Pancreas (tissue), 10 donors: Measurements from ENCODE around the gene SNUPN. TPM values are rescaled to one million over a fixed set of nuclear protein-coding genes. Genes with fewer than 3 reads are reported as not detected.
A peak's percentile ranks its signal among the peaks of the same experiment; 100 is the strongest.

ENCODE experiments used
- ATAC-seq, 4 donors: fragments of 200-7000 bp; cut with Tn5 transposase; one replicate each; pipeline versions ENCODE4 v1.8.0 to v1.9.1; 2020; ENCODE audit warnings: mild to moderate bottlenecking in 4 of 4, moderate library complexity in 4 of 4
- DNase-seq, 6 donors: peaks; one replicate each; pipeline ENCODE4 v3.0.0-alpha.2; 2020
- FAIRE-seq: peaks from 2 replicates; lab custom pipeline; 2012; peaks lifted over from hg19 to GRCh38; lab: Jason Lieb, UNC
- H3K27ac ChIP-seq, 4 donors: fragments of 200-600 bp; sonication (generic); 1 replicate in 3 of 4; 2 replicates in 1 of 4; pipeline versions ENCODE4 v1.5.0 to v1.8.0; 2020
- H3K27me3 ChIP-seq, 4 donors: fragments of 200-600 bp; one replicate each; pipeline ENCODE4 v1.8.0; 2021
- H3K36me3 ChIP-seq, 3 donors: fragments of 200-600 bp; sonication (generic) in 1 of 3; one replicate each; pipeline versions ENCODE4 v1.5.0 to v1.8.0; 2020 to 2021
- H3K4me1 ChIP-seq, 3 donors: fragments of 200-600 bp; one replicate each; pipeline ENCODE4 v1.8.0; 2021
- H3K4me3 ChIP-seq, 4 donors: fragments of 200-600 bp; sonication (generic) in 2 of 4; one replicate each; pipeline versions ENCODE4 v1.5.0 to v1.8.0; 2020 to 2021
- H3K9me3 ChIP-seq, 4 donors: fragments of 200-600 bp; one replicate each; pipeline ENCODE4 v1.8.0; 2021
- CTCF ChIP-seq, 4 donors: fragments of 200-600 bp; sonication (generic) in 3 of 4; IDR thresholded peaks; one replicate each; pipeline versions ENCODE4 v1.5.0 to v1.8.0; 2021; ENCODE audit warnings: antibody characterized with exemption in 4 of 4
- WGBS, 2 donors: extraction: QIAGEN DNeasy Blood & Tissue Kit; methylation state at CpG; one replicate each; pipeline ENCODE4 v1.1.7; 2013; 5-methylcytosine and 5-hydroxymethylcytosine counted together
- intact Hi-C, 3 donors: fragments of 100-400 bp; cut with DNase I; formaldehyde crosslinking; loops; one replicate each; pipeline versions ENCODE4 v1.11.1 to v1.14.2; 2022
- polyA plus RNA-seq, 2 donors: library from polyadenylated mRNA; stranded (reverse); fragments of 200-250 nt; gene quantifications; one replicate each; pipeline ENCODE4 v1.2.3, GENCODE V29; 2013
- total RNA-seq, 6 donors: library from RNA; stranded (reverse); fragmentation: NEBNext Ultra II Directional in 4 of 6; extraction: Animal tissue kit (Norgen Biotek cat#: 25700) in 4 of 6; gene quantifications; one replicate each; pipeline versions ENCODE4 v1.2.1 to v1.2.4, GENCODE V29; 2021 to 2023
- donor health status: healthy with polysubstance abuse.
- donor health status: DM: no; HTN: no; CAD: no; lungs with moderate emphysema.
- donor health status: DM: no; HTN: no; CAD: no.
- donor health status: control.
- donor health status: control.
- donor health status: Bipolar disorder and iron deficiency.
- donor health status: DM: yes; HTN: yes; CAD: no.
- donor health status: DM: no; HTN: no; CAD: no.
- donor health status: DM: no; HTN: no; CAD: no.
- donor health status: DM: yes; HTN: yes; CAD: no.

Gene SNUPN
- total and polyA plus RNA-seq, 8 donors = 5.1 to 13.1 (median 7.9) TPM

- peak in 1 of 4 donors; percentile 18 for TF ChIP-seq CTCF (IDR thresholded peaks at IDR 0.05)
- Histone ChIP-seq H3K9me3 (no peaks in the 10 kb centered on the region), H3K27me3 (no peaks in the 10 kb centered on the region), H3K4me3 (peak within 1 kb of the TSS; percentile 60 to 87 (median 81)), H3K27ac (peak within 1 kb of the TSS; percentile 93 to 99 (median 96)), H3K36me3 (no peaks in the 10 kb centered on the region), H3K4me1 (peaks cover 7 to 42% (median 13%) of the 10 kb centered on the region in 3 donors)
- FAIRE-seq (no peak), DNase-seq (peak; percentile 84 to 92 (median 87)), ATAC-seq (peak; percentile 82 to 88 (median 86))
- intact Hi-C loops = no loop called here
- WGBS, 2 donors = 0% methylated on average over 52 to 76 of the region's 76 CpGs
These were observed 22.0 kb upstream of the SNUPN start, which contains the start of gene SNX33 for GRCh38 chr15:75647370-75648155. Gene SNX33, plus strand, starts transcription at chr15:75647912. Its CDS starts 1,191 bp downstream, at chr15:75649103.

- H3K36me3 ChIP-seq = no peaks in the 10 kb centered on the region
- peak overlapping the region; percentile 60 to 87 (median 81) for H3K4me3 ChIP-seq
- intact Hi-C loops = no loop called here
- peak; percentile 15 to 32 (median 26) for ATAC-seq
- no peaks in the 10 kb centered on the region for H3K27me3 ChIP-seq
- peak overlapping the region; percentile 93 to 99 (median 96) for H3K27ac ChIP-seq
- no peak for FAIRE-seq
- WGBS, 2 donors = 0 to 1% methylated on average over 22 to 26 of the region's 26 CpGs
- H3K9me3 ChIP-seq = no peaks in the 10 kb centered on the region
- peak in 5 of 6 donors; percentile 41 to 82 (median 64) for DNase-seq
- peaks cover 1 to 36% (median 13%) of the 10 kb centered on the region in 3 donors for H3K4me1 ChIP-seq
- TF ChIP-seq CTCF (IDR thresholded peaks at IDR 0.05) = no peak
These were observed 21.4 kb upstream of the SNUPN start for GRCh38 chr15:75646944-75647364.

DNA sequence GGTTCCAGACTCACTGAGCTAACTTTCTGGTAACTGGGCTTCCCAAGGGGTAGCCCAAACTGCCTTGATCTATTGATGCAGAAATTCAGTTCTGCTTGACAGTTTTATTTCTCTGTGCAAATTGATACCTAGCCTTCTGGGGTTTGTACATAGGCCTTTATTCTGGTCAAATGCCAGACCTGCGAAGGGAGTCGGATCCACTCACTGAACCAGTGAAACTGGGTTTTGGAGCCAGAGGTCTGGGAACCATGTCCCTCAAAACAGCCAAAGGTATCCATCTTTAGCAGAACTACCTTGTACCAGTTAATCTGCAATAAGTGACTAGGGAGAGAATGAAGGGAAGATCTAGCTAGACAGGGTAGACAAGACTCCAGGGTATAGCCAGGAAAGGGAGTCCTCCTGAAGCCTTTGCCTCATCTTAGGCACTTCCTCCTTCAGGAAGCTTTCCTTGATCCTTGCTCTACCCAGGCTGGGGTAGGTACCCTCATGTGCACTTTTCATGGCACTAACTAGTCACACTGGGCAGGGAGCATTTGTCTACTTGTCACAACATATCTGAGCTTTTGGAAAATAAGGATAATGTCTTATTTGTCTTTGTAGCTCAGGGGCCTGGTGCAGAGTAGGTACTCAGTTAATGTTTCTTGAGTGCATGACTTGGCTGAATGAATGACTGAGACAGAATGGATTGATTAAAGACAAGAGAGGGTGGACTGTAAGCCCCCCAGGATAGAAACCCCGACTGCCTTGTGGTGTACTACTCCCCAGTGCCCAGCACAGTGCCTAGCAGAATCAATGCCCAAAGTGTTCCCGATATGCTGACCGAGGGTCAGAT, 20.8 kb upstream of the SNUPN start:
- intact Hi-C loops = no loop called here
- no peaks in the 10 kb centered on the region for H3K27me3 ChIP-seq
- ATAC-seq = no peak
- peak overlapping the region; percentile 60 to 87 (median 81) for H3K4me3 ChIP-seq
- H3K9me3 ChIP-seq = no peaks in the 10 kb centered on the region
- WGBS, 2 donors = 12 to 13% methylated on average over 5 of the region's 5 CpGs
- H3K36me3 ChIP-seq = no peaks in the 10 kb centered on the region
- FAIRE-seq = no peak
- DNase-seq = no peak
- no peak for TF ChIP-seq CTCF (IDR thresholded peaks at IDR 0.05)
- H3K27ac ChIP-seq = peak overlapping the region; percentile 93 to 99 (median 96)
- peaks cover 0 to 32% (median 13%) of the 10 kb centered on the region in 3 donors for H3K4me1 ChIP-seq

DNA sequence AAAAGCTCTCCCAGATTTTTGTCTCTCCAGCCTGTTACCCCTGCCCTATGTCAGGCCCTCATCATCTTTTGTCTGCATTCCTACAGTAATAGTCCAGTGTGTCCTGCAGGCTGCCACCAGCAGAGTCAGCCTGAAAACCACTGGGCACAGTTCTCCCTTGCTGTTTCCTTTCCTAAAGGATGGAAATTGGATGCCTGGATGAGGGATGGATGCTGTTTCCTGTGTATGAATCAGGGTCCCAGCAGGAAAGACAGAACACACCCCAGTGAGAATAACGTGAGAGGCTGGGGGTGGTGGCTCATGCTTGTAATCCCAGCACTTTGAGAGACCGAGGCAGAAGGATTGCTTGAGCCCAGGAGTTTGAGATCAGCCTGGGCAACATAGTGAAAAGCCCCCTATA, 18.9 kb upstream of the SNUPN start:
- no peak for DNase-seq
- Histone ChIP-seq H3K36me3 (no peaks in the 10 kb centered on the region), H3K9me3 (no peaks in the 10 kb centered on the region), H3K4me3 (no peak overlapping the region), H3K27ac (no peak overlapping the region), H3K27me3 (no peaks in the 10 kb centered on the region), H3K4me1 (peaks cover 0 to 19% (median 8%) of the 10 kb centered on the region in 3 donors)
- no peak for ATAC-seq
- WGBS, 2 donors = 85 to 90% methylated on average over 2 of the region's 2 CpGs
- no peak for TF ChIP-seq CTCF (IDR thresholded peaks at IDR 0.05)
- no peak for FAIRE-seq
- intact Hi-C loops = no loop called here
